DMS79 treated with DMSO at 0.1 percent for 48 hours (cell line): ENCODE results near the gene ALDOB.
"Not testable (repeated sequence)": the region's sequence is repeated elsewhere in the genome, so short reads cannot be mapped to it uniquely, and the experiment has no call there.

Source experiments
- DNase-seq: peaks from one replicate; lab custom pipeline; 2025; lab: John Stamatoyannopoulos, UW

ALDOB gene

DNA sequence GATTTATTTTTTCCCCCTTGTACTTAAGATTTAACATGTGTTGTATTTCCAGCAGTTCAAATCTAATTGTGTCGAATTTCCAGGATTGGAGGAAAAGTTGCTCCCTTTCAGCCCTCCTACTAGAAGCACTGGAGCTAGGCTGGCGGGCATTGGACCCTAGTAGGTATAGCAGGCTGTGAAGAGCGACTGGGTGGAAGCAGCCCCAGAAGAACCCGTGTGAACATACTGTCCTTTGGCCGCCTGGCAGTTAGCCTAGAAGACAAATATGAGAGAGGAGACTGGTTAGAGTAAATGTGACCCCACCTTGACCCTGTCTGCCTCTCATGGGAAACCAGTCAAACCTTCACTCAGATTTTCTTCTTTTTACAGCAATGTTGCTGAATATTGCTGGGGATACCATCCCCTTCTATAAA is 13.9 kb downstream of the ALDOB start:
- no peak for DNase-seq

DNA sequence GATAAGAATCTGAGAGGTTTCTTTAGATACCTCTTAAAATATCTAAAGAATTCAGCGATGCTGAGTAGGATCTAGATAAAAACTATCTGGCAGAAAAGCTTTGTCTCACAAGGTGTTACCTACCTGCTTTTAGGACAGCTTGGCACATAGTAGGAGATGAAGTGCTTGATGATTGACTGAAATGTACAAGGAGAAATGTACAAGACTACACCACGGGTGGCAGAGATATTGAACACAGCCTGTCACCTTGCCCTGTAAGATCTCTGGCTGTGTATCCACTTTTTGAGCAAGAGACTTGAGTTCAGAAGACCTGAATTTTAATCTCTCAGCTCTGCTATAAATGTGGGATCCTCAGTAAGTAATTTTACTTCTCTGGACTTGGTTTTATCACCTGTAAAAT is 15.7 kb downstream of the ALDOB start:
- no peak for DNase-seq

DNA sequence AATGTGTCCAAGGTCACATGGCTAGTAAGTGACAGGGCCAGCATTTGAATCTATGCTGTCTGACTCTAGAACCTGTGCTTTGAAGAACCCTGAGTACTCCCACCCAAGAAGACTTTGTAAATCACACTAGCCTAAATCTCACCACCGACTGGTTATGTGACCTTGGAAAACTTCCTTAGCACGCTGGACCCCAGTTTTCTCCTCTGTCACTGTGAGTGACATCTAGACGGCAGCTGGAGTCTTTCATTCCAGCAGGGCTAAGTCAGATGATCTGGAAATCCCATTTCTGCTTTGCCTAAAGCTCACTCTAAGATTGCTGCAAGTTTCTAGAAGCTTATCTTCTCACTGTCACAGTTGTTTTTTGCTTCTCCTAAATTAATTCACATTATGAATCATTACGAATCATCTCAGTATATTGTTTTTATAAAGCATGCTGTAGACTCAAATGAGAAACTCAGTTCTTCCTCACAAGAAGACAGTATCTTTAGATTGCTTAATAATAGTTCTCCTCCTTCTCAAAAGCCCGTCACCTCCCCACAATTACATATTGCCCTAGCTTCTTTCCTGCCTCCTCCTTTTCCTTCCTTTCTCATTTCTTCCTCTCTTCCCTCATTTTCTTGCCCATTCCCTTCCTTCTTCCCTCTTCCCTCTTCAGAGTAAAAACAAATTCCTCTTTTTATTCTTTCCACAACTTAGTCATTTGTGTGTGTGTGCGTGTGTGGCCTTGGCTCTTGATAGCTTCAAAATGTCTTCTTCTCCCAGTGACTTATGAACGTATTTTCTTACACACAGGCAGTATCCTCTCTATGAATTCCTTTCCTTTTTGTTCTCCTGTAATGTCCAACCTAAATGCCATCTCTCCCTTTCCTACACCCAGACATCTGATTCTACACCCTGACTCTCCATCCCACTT is 16.8 kb downstream of the ALDOB start:
- DNase-seq: no peak

- no peak for DNase-seq
These were observed 17.6 kb downstream of the ALDOB start for GRCh38 chr9:101417977-101418376.

DNA sequence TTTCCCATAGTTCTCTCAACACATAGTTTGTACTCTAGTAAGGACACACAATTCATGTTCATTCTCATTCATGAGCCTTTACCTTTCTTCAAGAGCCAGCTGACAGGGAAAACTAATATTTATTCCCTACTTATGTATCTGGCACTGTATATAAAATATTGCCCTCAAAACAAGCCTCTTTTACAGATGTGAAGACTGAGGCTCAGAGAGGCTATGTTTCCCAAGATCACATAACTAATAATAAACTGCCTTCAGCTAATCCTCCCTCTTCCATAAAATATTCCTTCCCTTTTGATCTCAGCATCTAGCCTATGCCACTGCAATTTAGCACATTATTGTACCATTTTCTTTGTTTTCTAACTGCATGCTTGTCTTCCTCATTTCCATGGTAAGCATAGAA is 18.2 kb downstream of the ALDOB start:
- DNase-seq: no peak

GRCh38 chr9:101415578-101415977 is 20.0 kb downstream of the ALDOB start:
- no peak for DNase-seq

DNA sequence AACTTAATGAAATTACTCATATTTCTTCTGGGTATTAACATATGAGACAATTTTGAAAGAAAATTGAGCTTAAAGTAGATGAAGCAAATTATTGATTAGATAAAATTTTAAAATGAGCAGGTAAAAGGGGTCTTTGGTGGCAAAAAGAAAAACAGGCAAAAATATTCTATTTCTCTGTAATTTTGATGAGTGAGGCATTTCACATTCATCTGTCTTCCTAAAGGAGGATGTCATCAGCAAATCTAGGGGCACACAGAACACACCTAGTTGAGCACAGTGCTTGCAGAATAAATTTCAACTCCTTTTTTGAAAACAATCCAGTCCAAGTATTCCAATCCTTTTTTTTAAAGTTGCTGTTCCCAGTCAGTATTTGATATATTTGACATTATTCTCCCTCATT is 20.7 kb downstream of the ALDOB start:
- DNase-seq: no peak

DNA sequence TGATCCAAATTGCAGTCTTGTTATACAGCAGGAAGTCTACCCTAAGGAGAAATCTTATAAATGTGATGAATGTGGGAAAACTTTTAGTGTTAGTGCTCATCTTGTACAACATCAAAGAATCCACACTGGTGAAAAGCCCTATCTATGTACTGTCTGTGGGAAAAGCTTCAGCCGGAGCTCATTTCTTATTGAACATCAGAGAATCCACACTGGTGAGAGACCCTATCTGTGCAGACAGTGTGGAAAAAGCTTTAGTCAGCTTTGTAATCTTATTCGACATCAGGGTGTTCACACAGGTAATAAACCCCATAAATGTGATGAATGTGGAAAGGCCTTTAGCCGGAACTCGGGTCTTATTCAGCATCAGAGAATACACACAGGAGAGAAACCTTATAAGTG is 26.5 kb downstream of the ALDOB start:
- no peak for DNase-seq

DNA sequence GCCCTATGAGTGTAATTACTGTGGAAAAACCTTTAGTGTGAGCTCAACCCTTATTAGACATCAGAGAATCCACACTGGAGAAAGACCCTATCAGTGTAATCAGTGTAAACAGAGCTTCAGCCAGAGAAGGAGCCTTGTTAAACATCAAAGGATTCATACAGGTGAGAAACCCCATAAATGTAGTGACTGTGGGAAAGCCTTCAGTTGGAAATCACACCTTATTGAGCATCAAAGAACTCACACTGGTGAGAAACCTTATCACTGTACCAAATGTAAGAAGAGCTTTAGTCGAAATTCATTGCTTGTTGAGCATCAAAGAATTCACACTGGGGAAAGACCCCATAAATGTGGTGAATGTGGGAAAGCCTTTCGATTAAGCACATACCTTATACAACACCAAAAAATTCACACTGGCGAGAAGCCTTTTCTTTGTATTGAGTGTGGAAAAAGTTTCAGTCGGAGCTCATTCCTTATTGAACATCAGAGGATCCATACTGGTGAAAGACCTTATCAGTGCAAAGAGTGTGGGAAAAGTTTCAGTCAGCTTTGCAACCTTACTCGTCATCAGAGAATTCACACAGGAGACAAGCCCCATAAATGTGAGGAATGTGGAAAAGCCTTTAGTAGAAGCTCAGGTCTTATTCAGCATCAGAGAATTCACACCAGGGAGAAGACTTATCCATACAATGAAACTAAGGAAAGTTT is 27.0 kb downstream of the ALDOB start:
- no peak for DNase-seq

DNA sequence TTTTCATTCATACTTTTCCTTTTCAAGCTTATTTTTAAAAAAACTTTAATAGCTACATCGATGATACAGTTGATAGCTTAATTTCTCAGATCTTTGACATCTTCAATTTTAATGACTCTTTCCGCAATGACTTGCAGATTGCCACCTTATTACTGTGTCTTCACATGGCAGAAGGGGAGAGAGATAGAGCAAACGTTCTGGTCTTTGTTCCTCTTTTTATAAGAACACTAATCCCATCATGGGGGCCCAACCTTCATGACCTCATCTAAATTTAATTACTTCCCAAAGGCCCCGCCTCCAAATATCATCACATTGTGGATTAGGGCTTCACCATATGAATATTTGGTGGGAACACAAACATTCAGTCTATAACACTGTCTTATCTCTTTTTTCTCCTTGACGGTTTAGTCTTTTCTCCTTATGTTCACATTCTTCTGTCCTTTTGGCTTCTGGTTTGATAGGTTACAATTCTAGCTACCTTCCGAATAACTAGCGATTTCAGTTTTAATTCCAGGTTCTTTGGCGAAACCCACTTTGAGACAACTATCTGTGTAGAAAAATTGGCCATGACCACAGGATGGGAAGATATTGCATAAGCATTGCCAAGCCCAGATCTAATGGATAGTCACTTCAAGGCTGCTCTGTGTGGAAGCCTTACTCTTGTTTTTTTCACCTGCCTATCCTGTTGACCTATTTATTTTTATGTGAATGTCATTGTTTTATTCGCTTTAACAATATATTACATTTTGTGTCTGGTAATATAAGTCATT is 31.9 kb downstream of the ALDOB start:
- DNase-seq: no peak

DNA sequence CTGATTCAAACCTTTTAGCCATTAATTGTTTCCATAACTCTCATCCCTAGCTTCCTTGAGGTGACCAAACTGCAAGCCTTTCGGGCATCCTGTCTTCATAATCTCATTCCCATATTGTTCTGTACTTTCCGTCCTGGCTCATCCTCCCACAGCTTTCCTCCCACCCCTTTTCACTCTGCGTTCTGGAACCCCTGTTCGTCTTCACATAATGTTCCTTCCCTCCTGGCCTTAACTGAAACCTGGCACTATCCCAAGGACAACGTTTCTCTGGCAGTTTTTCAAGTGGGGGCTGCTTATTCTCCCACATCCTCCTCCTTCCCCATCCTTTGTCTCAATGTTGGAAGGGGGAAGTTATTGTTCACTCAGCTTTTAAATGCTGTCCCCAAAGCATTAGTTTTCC is 35.5 kb downstream of the ALDOB start:
- DNase-seq: no peak

- no peak for DNase-seq
These were observed 36.0 kb downstream of the ALDOB start for GRCh38 chr9:101399643-101399970.

- DNase-seq: peak; percentile 2
These were observed 36.5 kb downstream of the ALDOB start for GRCh38 chr9:101398930-101399642.

GRCh38 chr9:101398068-101398929 is 37.3 kb downstream of the ALDOB start, which contains the start of the genes MRPL50 and ZNF189:
Gene MRPL50 (minus strand): TSS chr9:101398618. CDS start chr9:101398592, 26 bp downstream.
Gene ZNF189 (plus strand): TSS chr9:101398851. CDS start chr9:101399157, 306 bp downstream.
- DNase-seq: peak; percentile 83

GRCh38 chr9:101397746-101398067 is 37.9 kb downstream of the ALDOB start:
- no peak for DNase-seq

GRCh38 chr9:101394687-101395086 is 40.9 kb downstream of the ALDOB start:
- no peak for DNase-seq

GRCh38 chr9:101393135-101393534 is 42.4 kb downstream of the ALDOB start:
- DNase-seq: no peak

DNA sequence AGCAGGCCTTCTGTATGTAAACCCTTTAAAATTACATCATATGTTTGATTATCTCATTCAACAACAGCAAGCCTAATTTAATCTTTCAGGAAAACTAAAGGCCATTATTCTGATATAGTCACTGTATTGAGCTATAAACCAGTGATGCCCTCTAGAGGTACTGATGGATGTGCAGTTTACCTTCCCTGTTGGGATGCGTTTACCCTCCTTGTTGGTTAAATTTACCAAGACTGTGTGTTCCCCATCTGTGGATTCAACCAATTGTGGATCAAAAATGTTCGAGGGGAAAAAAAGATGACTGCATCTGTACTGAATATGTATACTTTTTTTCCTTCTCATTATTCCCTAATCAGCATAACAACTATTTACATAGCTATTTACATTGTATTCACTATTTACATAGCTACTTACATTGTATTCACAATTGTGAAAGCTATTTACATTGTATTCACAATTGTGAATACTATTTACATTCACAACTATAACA is 47.0 kb downstream of the ALDOB start:
- DNase-seq: no peak

GRCh38 chr9:101387871-101388506 is 47.6 kb downstream of the ALDOB start:
- DNase-seq: no peak

GRCh38 chr9:101384873-101385536 is 50.6 kb downstream of the ALDOB start, which contains the start of gene BAAT:
Gene BAAT (minus strand): TSS chr9:101385006. CDS start chr9:101371404, 13,602 bp downstream.
- DNase-seq: not testable (repeated sequence)
